DND-41 (cell line): ENCODE measurements around the gene POLN.

Experiments used
- ATAC-seq: fragments of 200-7000 bp; cut with Tn5 transposase; 3 replicates; pipeline ENCODE4 v1.9.1; 2021; ENCODE audit warnings: low read depth; ENCODE audit not compliant: insufficient read depth
- DNase-seq: peaks from one replicate; pipeline ENCODE4 v3.0.0-alpha.2; 2020
- H2AFZ ChIP-seq: 2 replicates; pipeline ENCODE4 v1.6.0; 2012; ENCODE audit warnings: low read depth, low read length
- H3K27ac ChIP-seq: 2 replicates; pipeline ENCODE4 v1.5.1; 2012; ENCODE audit warnings: low read length, inconsistent platforms
- H3K27me3 ChIP-seq: fragments of 200-600 bp; sonication (generic); 2 replicates; pipeline ENCODE4 v1.6.0; 2012; ENCODE audit warnings: low read length, mild to moderate bottlenecking, inconsistent platforms; ENCODE audit not compliant: insufficient read depth, poor library complexity
- H3K36me3 ChIP-seq: 2 replicates; pipeline ENCODE4 v1.5.1; 2012; ENCODE audit warnings: low read length, inconsistent platforms; ENCODE audit not compliant: insufficient read depth
- H3K4me1 ChIP-seq: 2 replicates; pipeline ENCODE4 v1.5.1; 2012; ENCODE audit warnings: mild to moderate bottlenecking, low read length; ENCODE audit not compliant: insufficient read depth
- H3K4me2 ChIP-seq: 2 replicates; pipeline ENCODE4 v1.6.0; 2012; ENCODE audit warnings: mild to moderate bottlenecking, moderate library complexity, low read length, inconsistent platforms; ENCODE audit not compliant: insufficient read depth
- H3K4me3 ChIP-seq, 2 experiments: fragments of 200-600 bp in 1 of 2; shearing (Covaris generic) in 1 of 2; 2 replicates each; pipeline ENCODE4 v1.5.1; 2012 to 2016; ENCODE audit warnings: inconsistent platforms in 2 of 2, low read length in 2 of 2, mild to moderate bottlenecking in 2 of 2, low read depth in 1 of 2, moderate library complexity in 1 of 2
- H3K79me2 ChIP-seq: 2 replicates; pipeline ENCODE4 v1.6.0; 2012; ENCODE audit warnings: low read length, inconsistent platforms; ENCODE audit not compliant: insufficient read depth
- H3K9ac ChIP-seq: 2 replicates; pipeline ENCODE4 v1.6.0; 2012; ENCODE audit warnings: low read depth, mild to moderate bottlenecking, inconsistent platforms, low read length, moderate library complexity
- H3K9me3 ChIP-seq: 2 replicates; pipeline ENCODE4 v1.5.1; 2012; ENCODE audit warnings: low read length, moderate library complexity, mild to moderate bottlenecking, inconsistent platforms; ENCODE audit not compliant: insufficient read depth, severe bottlenecking
- H4K20me1 ChIP-seq: 2 replicates; pipeline ENCODE4 v1.6.0; 2012; ENCODE audit warnings: low read length; ENCODE audit not compliant: insufficient read depth
- EZH2 ChIP-seq: IDR thresholded peaks from 3 replicates; pipeline ENCODE4 v1.6.1; 2012; ENCODE audit warnings: borderline replicate concordance, low read depth, mild to moderate bottlenecking, moderate library complexity, low read length, inconsistent platforms; ENCODE audit not compliant: severe bottlenecking
- TF ChIP-seq, protein P1 (sequence below): IDR thresholded peaks from 2 replicates; pipeline ENCODE4 v1.5.1; 2012; ENCODE audit warnings: borderline replicate concordance, low read length, moderate library complexity, mild to moderate bottlenecking; ENCODE audit not compliant: poor library complexity, severe bottlenecking; ENCODE audit errors: extremely low read depth

POLN gene

DNA sequence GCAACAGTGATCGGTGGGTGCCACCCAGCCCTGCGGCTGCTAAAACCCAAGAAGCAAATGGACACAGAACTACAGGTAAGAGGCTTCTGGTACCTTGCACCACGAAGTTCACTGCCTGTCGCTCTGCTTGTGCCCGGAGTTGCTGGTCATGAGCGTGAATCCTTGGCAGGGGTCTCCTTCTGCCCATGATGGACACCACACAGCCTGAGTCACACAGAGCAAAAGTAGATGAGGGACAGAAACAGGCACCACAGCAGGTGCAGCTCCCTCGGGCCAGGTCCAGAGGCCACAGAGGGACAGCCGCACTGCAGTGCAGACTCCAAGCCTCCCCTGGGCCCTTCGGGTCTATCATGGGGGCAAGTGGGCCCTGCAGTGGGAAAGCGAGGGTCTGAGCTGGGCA lies 160.4 kb downstream of the POLN start:
- Histone ChIP-seq H2AFZ (no peak overlapping the region), H3K9me3 (no peaks in the 10 kb centered on the region), H3K9ac (no peak overlapping the region), H3K27ac (no peak overlapping the region), H3K4me3 (no peak overlapping the region), H4K20me1 (peaks cover 9% of the 10 kb centered on the region; the same call in 1 of the 2 replicates), H3K36me3 (no peaks in the 10 kb centered on the region), H3K79me2 (no peaks in the 10 kb centered on the region), H3K27me3 (peaks cover 5% of the 10 kb centered on the region), H3K4me2 (no peak overlapping the region), H3K4me1 (no peaks in the 10 kb centered on the region)
- no peak for ATAC-seq
- no peak for DNase-seq
- TF ChIP-seq EZH2, result no peak
- TF ChIP-seq, protein P1, sequence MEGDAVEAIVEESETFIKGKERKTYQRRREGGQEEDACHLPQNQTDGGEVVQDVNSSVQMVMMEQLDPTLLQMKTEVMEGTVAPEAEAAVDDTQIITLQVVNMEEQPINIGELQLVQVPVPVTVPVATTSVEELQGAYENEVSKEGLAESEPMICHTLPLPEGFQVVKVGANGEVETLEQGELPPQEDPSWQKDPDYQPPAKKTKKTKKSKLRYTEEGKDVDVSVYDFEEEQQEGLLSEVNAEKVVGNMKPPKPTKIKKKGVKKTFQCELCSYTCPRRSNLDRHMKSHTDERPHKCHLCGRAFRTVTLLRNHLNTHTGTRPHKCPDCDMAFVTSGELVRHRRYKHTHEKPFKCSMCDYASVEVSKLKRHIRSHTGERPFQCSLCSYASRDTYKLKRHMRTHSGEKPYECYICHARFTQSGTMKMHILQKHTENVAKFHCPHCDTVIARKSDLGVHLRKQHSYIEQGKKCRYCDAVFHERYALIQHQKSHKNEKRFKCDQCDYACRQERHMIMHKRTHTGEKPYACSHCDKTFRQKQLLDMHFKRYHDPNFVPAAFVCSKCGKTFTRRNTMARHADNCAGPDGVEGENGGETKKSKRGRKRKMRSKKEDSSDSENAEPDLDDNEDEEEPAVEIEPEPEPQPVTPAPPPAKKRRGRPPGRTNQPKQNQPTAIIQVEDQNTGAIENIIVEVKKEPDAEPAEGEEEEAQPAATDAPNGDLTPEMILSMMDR, result no peak

DNA sequence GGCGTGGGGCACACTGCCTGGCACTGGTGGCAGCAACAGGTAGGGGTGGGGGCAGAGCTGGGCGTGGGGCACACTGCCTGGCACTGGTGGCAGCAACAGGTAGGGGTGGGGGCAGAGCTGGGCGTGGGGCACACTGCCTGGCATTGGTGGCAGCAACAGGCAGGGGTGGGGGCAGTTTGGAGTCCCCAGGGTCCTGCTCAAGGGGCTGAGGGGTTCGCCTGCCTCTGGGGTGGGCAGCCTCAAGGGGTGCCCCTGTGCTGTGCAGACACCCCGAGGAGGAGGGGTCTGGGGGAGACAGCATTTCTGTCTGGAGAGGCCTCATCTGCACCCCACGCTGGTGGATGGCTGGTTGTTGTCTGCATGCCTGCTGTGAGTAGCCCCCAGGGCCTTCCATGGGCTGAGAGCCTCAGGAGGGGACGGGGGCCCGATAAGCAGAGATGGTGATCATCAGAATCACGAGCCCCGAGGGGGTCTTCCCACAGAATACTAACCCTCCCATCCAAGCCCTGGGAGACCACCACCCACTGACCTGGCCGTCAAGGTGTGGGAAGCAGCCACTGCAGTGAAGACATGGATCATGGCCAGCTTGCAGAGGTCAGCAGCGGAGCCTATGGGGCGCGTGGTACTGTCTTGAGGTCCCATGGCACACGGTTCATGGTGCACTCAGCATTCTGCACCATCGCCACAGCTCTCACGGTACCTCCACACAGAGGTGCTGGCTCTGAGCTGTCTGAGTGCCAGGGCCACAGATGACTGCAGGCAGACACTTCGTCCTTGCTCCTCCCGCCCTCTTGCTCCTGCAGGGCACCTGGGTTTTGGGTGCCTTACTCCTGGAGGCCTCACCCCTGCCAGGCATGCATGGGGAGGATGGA lies 161.3 kb downstream of the POLN start:
- Histone ChIP-seq H3K79me2 (no peaks in the 10 kb centered on the region), H3K36me3 (no peaks in the 10 kb centered on the region), H3K9me3 (no peaks in the 10 kb centered on the region), H2AFZ (no peak overlapping the region), H4K20me1 (peaks cover 9% of the 10 kb centered on the region; the same call in 1 of the 2 replicates), H3K4me1 (no peaks in the 10 kb centered on the region), H3K4me2 (no peak overlapping the region), H3K27me3 (peaks cover 5% of the 10 kb centered on the region), H3K9ac (no peak overlapping the region), H3K27ac (no peak overlapping the region), H3K4me3 (no peak overlapping the region)
- no peak for DNase-seq
- ATAC-seq, result no peak; the same call in 2 of the 3 replicates
- TF ChIP-seq, protein P1, result no peak
- no peak for TF ChIP-seq EZH2

DNA sequence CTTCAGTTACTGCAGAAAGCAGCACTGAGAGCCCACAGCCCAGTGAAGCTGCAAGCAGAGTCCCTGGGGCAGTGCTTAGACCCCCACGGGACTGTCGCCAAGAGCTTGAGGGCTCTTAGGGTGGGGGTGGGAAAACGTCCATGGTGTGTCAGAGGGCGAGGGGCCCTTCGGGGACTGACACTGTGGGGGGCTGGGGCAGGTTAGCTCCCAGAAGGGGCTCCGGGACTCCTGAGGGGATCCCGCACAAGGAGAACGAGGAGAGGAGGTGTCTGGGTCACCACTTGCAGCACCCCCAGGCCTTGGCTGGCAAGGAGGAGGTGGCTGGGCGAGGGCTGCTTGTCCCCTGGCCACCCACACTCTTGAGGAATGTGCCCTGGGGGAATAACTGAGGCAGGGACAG lies 162.0 kb downstream of the POLN start:
- ATAC-seq, result no peak
- Histone ChIP-seq H3K79me2 (no peaks in the 10 kb centered on the region), H3K36me3 (no peaks in the 10 kb centered on the region), H3K9me3 (no peaks in the 10 kb centered on the region), H3K27me3 (peaks cover 5% of the 10 kb centered on the region), H4K20me1 (peaks cover 9% of the 10 kb centered on the region; the same call in 1 of the 2 replicates), H3K4me1 (no peaks in the 10 kb centered on the region), H3K27ac (no peak overlapping the region), H2AFZ (no peak overlapping the region), H3K4me2 (no peak overlapping the region), H3K4me3 (no peak overlapping the region), H3K9ac (no peak overlapping the region)
- TF ChIP-seq, protein P1, result no peak
- no peak for TF ChIP-seq EZH2
- no peak for DNase-seq
